Keratinocyte (primary cell): ENCODE data around the gene ULK3.

Source experiments
- CTCF ChIP-seq, 3 experiments: IDR thresholded peaks in 1 of 3; conservative IDR thresholded peaks in 1 of 3; optimal IDR thresholded peaks in 1 of 3; 2 replicates in 2 of 3; 3 replicates in 1 of 3; pipeline versions ENCODE3 to v1.5.1; 2011; ENCODE audit warnings: low read length in 3 of 3, mild to moderate bottlenecking in 3 of 3, moderate library complexity in 2 of 3, control low read depth in 1 of 3, inconsistent platforms in 1 of 3; ENCODE audit not compliant: insufficient read depth in 2 of 3; ENCODE audit errors: extremely low read depth in 1 of 3
- EZH2 ChIP-seq: IDR thresholded peaks from one replicate; pipeline ENCODE4 v1.6.1; 2012; ENCODE audit warnings: inconsistent platforms, mild to moderate bottlenecking, low read length, moderate library complexity

DNA sequence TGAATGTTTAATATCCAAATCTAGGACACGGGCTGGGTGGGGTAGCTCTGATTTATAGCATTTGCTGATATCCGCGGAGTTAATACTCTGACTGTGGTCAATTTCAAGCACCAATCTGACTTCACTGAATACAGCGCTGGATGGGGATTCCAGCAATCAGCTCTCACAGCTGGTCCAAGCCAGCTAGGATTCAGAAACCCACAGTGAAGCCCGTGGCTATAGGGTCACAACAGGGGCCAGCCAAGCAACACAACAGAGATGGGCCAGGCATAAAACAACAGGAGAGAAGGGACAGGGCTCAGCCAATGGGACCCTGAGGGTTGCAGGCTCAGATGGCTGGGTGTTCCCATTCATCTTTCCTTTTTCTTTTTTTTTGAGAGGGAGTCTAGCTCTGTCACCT lies 35.7 kb downstream of the ULK3 start:
- TF ChIP-seq CTCF (optimal IDR thresholded peaks at IDR 0.05 in 1 of 3, IDR thresholded peaks at IDR 0.05 in 1 of 3, conservative IDR thresholded peaks at IDR 0.05 in 1 of 3; ENCODE audit: extremely low read depth in 1 of 3, insufficient read depth in 2 of 3, low read length in 3 of 3) (no peak), EZH2 (no peak)
